B cell (primary cell): ENCODE measurements around the gene CREBBP. TPM values are rescaled to one million over a fixed set of nuclear protein-coding genes. Genes with fewer than 3 reads are reported as not detected.

Experiments used
- ATAC-seq: fragments of 200-7000 bp; cut with Tn5 transposase; one replicate; pipeline ENCODE4 v1.10.0; 2021; ENCODE audit warnings: low read depth, mild to moderate bottlenecking, moderate number of reproducible peaks, moderate library complexity
- CTCF ChIA-PET: fragments of 350-600 bp; sonication (Branson Sonifier 250); formaldehyde crosslinking; loops from one replicate; lab custom pipeline; 2021; ENCODE audit warnings: antibody characterized with exemption, inconsistent platforms; lab: Charles Lee
- POLR2A ChIA-PET: fragments of 350-600 bp; sonication (Branson Sonifier 250); formaldehyde crosslinking; loops from one replicate; lab custom pipeline; 2021; ENCODE audit warnings: antibody characterized with exemption; lab: Charles Lee
- DNase-seq: peaks from one replicate; pipeline ENCODE4 v3.0.0; 2013
- H2AFZ ChIP-seq: 2 replicates; pipeline ENCODE4 v1.6.1; 2012; ENCODE audit warnings: mild to moderate bottlenecking, low read depth, low read length; ENCODE audit not compliant: insufficient read depth, poor library complexity, severe bottlenecking
- H3K27ac ChIP-seq, 2 donors: 1 replicate in 1 of 2; 2 replicates in 1 of 2; pipeline ENCODE4 v1.5.1; 2012 to 2013; ENCODE audit warnings: low read length in 2 of 2, mild to moderate bottlenecking in 2 of 2, moderate library complexity in 1 of 2
- H3K27me3 ChIP-seq, 4 experiments: fragments of 200-600 bp in 1 of 4; sonication (generic) in 1 of 4; replicated peaks in 1 of 4; 1 replicate in 2 of 4; 2 replicates in 2 of 4; pipeline versions ENCODE4 v1.6.1 to v1.7.0; 2013 to 2016; ENCODE audit warnings: low read length in 3 of 4, mild to moderate bottlenecking in 2 of 4, mixed read lengths in 1 of 4, moderate library complexity in 1 of 4; ENCODE audit not compliant: insufficient read depth in 4 of 4, control insufficient read depth in 3 of 4; ENCODE audit errors: control extremely low read depth in 1 of 4
- H3K36me3 ChIP-seq, 2 experiments: replicated peaks in 1 of 2; 1 replicate in 1 of 2; 2 replicates in 1 of 2; pipeline versions ENCODE4 v1.6.1 to v1.7.1; 2013; ENCODE audit warnings: low read length in 1 of 2; ENCODE audit not compliant: insufficient read depth in 2 of 2, control insufficient read depth in 1 of 2; ENCODE audit errors: control extremely low read depth in 1 of 2, extremely low read depth in 1 of 2
- H3K4me1 ChIP-seq, 2 donors: fragments of 200-600 bp in 1 of 2; sonication (generic) in 1 of 2; 1 replicate in 1 of 2; 2 replicates in 1 of 2; pipeline versions ENCODE4 v1.5.1 to v1.6.1; 2013 to 2017; ENCODE audit warnings: low read length in 2 of 2; ENCODE audit not compliant: control insufficient read depth in 2 of 2, insufficient read depth in 2 of 2
- H3K4me2 ChIP-seq: replicated peaks from 2 replicates; pipeline ENCODE3; 2012; ENCODE audit warnings: mild to moderate bottlenecking, low read depth, low read length; ENCODE audit not compliant: poor library complexity, severe bottlenecking
- H3K4me3 ChIP-seq, 5 experiments: fragments of 200-600 bp in 1 of 5; sonication (generic) in 1 of 5; 1 replicate in 3 of 5; 2 replicates in 2 of 5; pipeline versions ENCODE4 v1.5.1 to v1.7.0; 2011 to 2016; ENCODE audit warnings: low read length in 4 of 5, mild to moderate bottlenecking in 4 of 5, low read depth in 2 of 5, control low read depth in 1 of 5, moderate library complexity in 1 of 5; ENCODE audit not compliant: insufficient read depth in 1 of 5; ENCODE audit errors: control extremely low read depth in 1 of 5, extremely low read depth in 1 of 5
- H3K79me2 ChIP-seq: fragments of 200-600 bp; sonication (generic); one replicate; pipeline ENCODE4 v1.6.0; 2016; ENCODE audit warnings: low read length; ENCODE audit not compliant: control insufficient read depth, insufficient read depth
- H3K9ac ChIP-seq: fragments of 200-600 bp; sonication (generic); 2 replicates; pipeline ENCODE4 v1.6.1; 2017; ENCODE audit warnings: mild to moderate bottlenecking, low read length, moderate library complexity
- H3K9me3 ChIP-seq, 3 donors: one replicate each; pipeline versions ENCODE4 v1.6.1 to v1.7.1; 2013; ENCODE audit warnings: low read length in 2 of 3; ENCODE audit not compliant: control insufficient read depth in 2 of 3, insufficient read depth in 1 of 3; ENCODE audit errors: control extremely low read depth in 1 of 3
- H4K20me1 ChIP-seq: 2 replicates; pipeline ENCODE4 v1.6.0; 2012; ENCODE audit warnings: mild to moderate bottlenecking, low read length; ENCODE audit not compliant: insufficient read depth, control insufficient read depth, poor library complexity, severe bottlenecking
- H3K27ac Mint-ChIP-seq: one replicate; pipeline ENCODE4 v1.8.0; 2021; ENCODE audit warnings: mixed read lengths
- H3K27me3 Mint-ChIP-seq: one replicate; pipeline ENCODE4 v1.8.0; 2021; ENCODE audit warnings: mixed read lengths
- H3K4me1 Mint-ChIP-seq: one replicate; pipeline ENCODE4 v1.8.0; 2021; ENCODE audit warnings: mixed read lengths
- H3K4me3 Mint-ChIP-seq: one replicate; pipeline ENCODE4 v1.8.0; 2021; ENCODE audit warnings: mixed read lengths
- H3K9me3 Mint-ChIP-seq: one replicate; pipeline ENCODE4 v1.8.0; 2022; ENCODE audit warnings: mixed read lengths; ENCODE audit not compliant: insufficient read depth
- CTCF ChIP-seq: fragments of 200-600 bp; IDR thresholded peaks from one replicate; pipeline ENCODE4 v1.8.0; 2022; ENCODE audit warnings: antibody characterized with exemption, mild to moderate bottlenecking
- EZH2 ChIP-seq: IDR thresholded peaks from 2 replicates; pipeline ENCODE4 v1.6.1; 2012; ENCODE audit warnings: borderline replicate concordance, low read depth, mild to moderate bottlenecking, moderate library complexity, low read length; ENCODE audit not compliant: insufficient read depth, poor library complexity, severe bottlenecking
- WGBS: methylation state at CpG from one replicate; pipeline ENCODE4 v1.1.5; 2013; ENCODE audit warnings: missing lambda C conversion rate; ENCODE audit not compliant: insufficient coverage; 5-methylcytosine and 5-hydroxymethylcytosine counted together
- intact Hi-C: fragments of 100-400 bp; cut with micrococcal nuclease; formaldehyde crosslinking; loops from one replicate; pipeline ENCODE4 v1.10.0; 2022
- polyA plus RNA-seq: library from polyadenylated mRNA; depleted of rRNA; stranded (reverse); fragments of >200 nt; gene quantifications from 2 replicates; pipeline ENCODE4 v1.2.3, GENCODE V29; 2012
- total RNA-seq, 2 donors: library from RNA; stranded (reverse); fragments of 120-200 nt in 1 of 2; gene quantifications; 1 replicate in 1 of 2; 2 replicates in 1 of 2; pipeline versions ENCODE4 v1.2.3 to v1.2.4, GENCODE V29; 2013 to 2022

CREBBP gene
- total and polyA plus RNA-seq, 2 donors (not counting 1 experiment from before 2014, with no cell fraction given): 27.6 to 206 TPM

GRCh38 chr16:3787924-3788661, 92.4 kb downstream of the CREBBP start:
- H3K36me3 ChIP-seq: peaks cover 4 to 79% of the 10 kb centered on the region in 2 experiments
- DNase-seq: peak; percentile 24

More at GRCh38 chr16:3787924-3788661, 92.4 kb downstream of the CREBBP start:
- ATAC-seq: peak; percentile 93
- ChIA-PET CTCF (no interaction called here), POLR2A (interaction anchor here (0.6 kb wide), 1 partner anchor 83 kb away, joined by 9 read pairs; no protein-coding TSS in a partner anchor)
- intact Hi-C loops: no loop called here
- Histone ChIP-seq H2AFZ (no peak overlapping the region), H3K27me3 (no peaks in the 10 kb centered on the region), H3K4me2 (no peak overlapping the region), H3K79me2 (peaks cover 100% of the 10 kb centered on the region), H3K9me3 (no peaks in the 10 kb centered on the region), H4K20me1 (peaks cover 95% of the 10 kb centered on the region), H3K27ac (no peak overlapping the region), H3K4me1 (peaks cover 7 to 15% of the 10 kb centered on the region in 2 donors), H3K9ac (no peak overlapping the region), H3K4me3 (no peak overlapping the region)
- no peaks in the 10 kb centered on the region for H3K9me3 Mint-ChIP-seq
- TF ChIP-seq EZH2 (no peak), CTCF (no peak)
- peaks cover 40% of the 10 kb centered on the region for H3K4me1 Mint-ChIP-seq
- WGBS: 60% methylated on average over 9 of the region's 10 CpGs
- H3K4me3 Mint-ChIP-seq: peak overlapping the region; percentile 26
- peak overlapping the region; percentile 63 for H3K27ac Mint-ChIP-seq
- H3K27me3 Mint-ChIP-seq: no peaks in the 10 kb centered on the region
